Vagina (tissue), 2 donors: Measurements from ENCODE around the gene PMS2.

Experiments
- POLR2A ChIP-seq, 2 donors: fragments of 450-650 bp; IDR thresholded peaks; one replicate each; pipeline ENCODE4 v1.6.1; 2017; ENCODE audit warnings: antibody characterized with exemption in 2 of 2, mild to moderate bottlenecking in 2 of 2, moderate library complexity in 2 of 2
- POLR2AphosphoS5 ChIP-seq, 2 donors: sonication (generic); formaldehyde crosslinking; IDR thresholded peaks; one replicate each; pipeline ENCODE4 v1.9.0; 2017; ENCODE audit warnings: antibody characterized with exemption in 2 of 2, mild to moderate bottlenecking in 2 of 2, low read depth in 1 of 2; ENCODE audit not compliant: insufficient read depth in 1 of 2

- no peak for TF ChIP-seq POLR2AphosphoS5 (IDR thresholded peaks at IDR 0.05; ENCODE audit: insufficient read depth in 1 of 2, low read depth in 1 of 2)
- no peak for TF ChIP-seq POLR2A (IDR thresholded peaks at IDR 0.05)
Observed at GRCh38 chr7:6007386-6007785, 1.5 kb downstream of the PMS2 start.
